Measurements from ENCODE around the gene SMG9.

The SMG9 gene

GRCh38 chr19:43735957-43736356 lies 18.8 kb downstream of the SMG9 start:
- H3K4me3 Mint-ChIP-seq, result no peak overlapping the region
- H3K27me3 Mint-ChIP-seq, result no peaks in the 10 kb centered on the region
- no peak overlapping the region for H3K27ac Mint-ChIP-seq
- peaks cover 71 to 87% of the 10 kb centered on the region in 2 donors for H3K36me3 Mint-ChIP-seq
- no peaks in the 10 kb centered on the region for H3K9me3 Mint-ChIP-seq
- no peak for DNase-seq
- H3K4me1 Mint-ChIP-seq, result peaks cover 5 to 23% of the 10 kb centered on the region in 2 donors
- ATAC-seq (replicated peaks), result no peak

- no peak overlapping the region for H3K27ac Mint-ChIP-seq
- ATAC-seq (replicated peaks), result no peak
These were observed 19.7 kb downstream of the SMG9 start for GRCh38 chr19:43735013-43735412.

DNA sequence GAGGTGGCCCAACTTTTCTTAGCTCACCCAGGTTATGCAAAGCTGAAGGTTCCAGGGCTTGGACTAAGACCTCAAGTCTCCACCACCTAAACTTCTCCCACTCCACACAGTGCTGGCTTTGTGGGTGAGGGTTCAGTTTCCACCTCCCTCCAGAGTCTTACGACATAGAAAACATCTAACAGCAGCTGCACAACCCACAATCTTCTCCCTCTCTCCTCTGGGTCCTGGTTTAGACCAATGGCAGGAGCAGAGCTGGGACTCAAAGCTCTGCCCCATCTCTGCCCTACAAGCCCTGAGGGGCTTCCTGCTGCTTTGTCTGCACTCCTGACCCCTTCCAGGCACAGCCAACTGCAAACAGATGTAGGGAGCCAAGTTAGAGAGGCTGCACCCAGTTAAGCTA lies 22.9 kb downstream of the SMG9 start:
- no peaks in the 10 kb centered on the region for H3K9me3 Mint-ChIP-seq
- no peak for ATAC-seq (replicated peaks)
- no peak overlapping the region for H3K4me3 Mint-ChIP-seq
- H3K27ac Mint-ChIP-seq, result no peak overlapping the region
- DNase-seq, result no peak
- H3K4me1 Mint-ChIP-seq, result peaks cover 12 to 28% of the 10 kb centered on the region in 2 donors
- no peaks in the 10 kb centered on the region for H3K27me3 Mint-ChIP-seq
- peaks cover 71 to 83% of the 10 kb centered on the region in 2 donors for H3K36me3 Mint-ChIP-seq

More at GRCh38 chr19:43735013-43735412, 19.7 kb downstream of the SMG9 start:
- no peak overlapping the region for H3K4me3 Mint-ChIP-seq
- H3K4me1 Mint-ChIP-seq, result peaks cover 5 to 23% of the 10 kb centered on the region in 2 donors
- H3K27me3 Mint-ChIP-seq, result no peaks in the 10 kb centered on the region
- H3K36me3 Mint-ChIP-seq, result peaks cover 67 to 87% of the 10 kb centered on the region in 2 donors
- H3K9me3 Mint-ChIP-seq, result no peaks in the 10 kb centered on the region
- DNase-seq, result no peak

GRCh38 chr19:43731346-43731745 lies 23.4 kb downstream of the SMG9 start:
- no peak for DNase-seq
- H3K27me3 Mint-ChIP-seq, result no peaks in the 10 kb centered on the region
- no peaks in the 10 kb centered on the region for H3K9me3 Mint-ChIP-seq
- no peak for ATAC-seq (replicated peaks)
- H3K4me1 Mint-ChIP-seq, result peaks cover 12 to 33% of the 10 kb centered on the region in 2 donors
- no peak overlapping the region for H3K27ac Mint-ChIP-seq
- H3K36me3 Mint-ChIP-seq, result peaks cover 69 to 78% of the 10 kb centered on the region in 2 donors
- no peak overlapping the region for H3K4me3 Mint-ChIP-seq

GRCh38 chr19:43729919-43730318 lies 24.8 kb downstream of the SMG9 start:
- no peak for DNase-seq

DNA sequence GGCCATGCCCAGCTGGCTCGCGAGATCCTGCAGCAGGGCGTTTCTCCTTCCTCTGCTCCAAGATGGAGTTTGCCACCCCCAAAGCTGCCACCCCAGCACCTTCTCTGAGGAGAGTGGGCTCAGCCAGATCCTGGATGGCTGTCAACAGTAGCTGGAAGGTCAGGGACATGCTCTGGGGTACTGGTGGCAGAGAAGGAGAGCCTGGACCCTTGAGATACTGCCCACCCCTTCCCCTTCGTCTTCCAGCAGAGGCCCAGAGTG lies 27.2 kb downstream of the SMG9 start:
- Mint-ChIP-seq H3K36me3 (peaks cover 40 to 46% of the 10 kb centered on the region in 2 donors), H3K9me3 (no peaks in the 10 kb centered on the region), H3K4me3 (no peak overlapping the region), H3K27ac (no peak overlapping the region), H3K4me1 (peaks cover 21 to 47% of the 10 kb centered on the region in 2 donors), H3K27me3 (no peaks in the 10 kb centered on the region)
- ATAC-seq (replicated peaks), result no peak
- DNase-seq, result no peak

More at GRCh38 chr19:43729919-43730318, 24.8 kb downstream of the SMG9 start:
- Mint-ChIP-seq H3K27me3 (no peaks in the 10 kb centered on the region), H3K9me3 (no peaks in the 10 kb centered on the region), H3K4me1 (peaks cover 17 to 45% of the 10 kb centered on the region in 2 donors), H3K4me3 (no peak overlapping the region), H3K36me3 (peaks cover 59 to 68% of the 10 kb centered on the region in 2 donors), H3K27ac (no peak overlapping the region)
- no peak for ATAC-seq (replicated peaks)

DNA sequence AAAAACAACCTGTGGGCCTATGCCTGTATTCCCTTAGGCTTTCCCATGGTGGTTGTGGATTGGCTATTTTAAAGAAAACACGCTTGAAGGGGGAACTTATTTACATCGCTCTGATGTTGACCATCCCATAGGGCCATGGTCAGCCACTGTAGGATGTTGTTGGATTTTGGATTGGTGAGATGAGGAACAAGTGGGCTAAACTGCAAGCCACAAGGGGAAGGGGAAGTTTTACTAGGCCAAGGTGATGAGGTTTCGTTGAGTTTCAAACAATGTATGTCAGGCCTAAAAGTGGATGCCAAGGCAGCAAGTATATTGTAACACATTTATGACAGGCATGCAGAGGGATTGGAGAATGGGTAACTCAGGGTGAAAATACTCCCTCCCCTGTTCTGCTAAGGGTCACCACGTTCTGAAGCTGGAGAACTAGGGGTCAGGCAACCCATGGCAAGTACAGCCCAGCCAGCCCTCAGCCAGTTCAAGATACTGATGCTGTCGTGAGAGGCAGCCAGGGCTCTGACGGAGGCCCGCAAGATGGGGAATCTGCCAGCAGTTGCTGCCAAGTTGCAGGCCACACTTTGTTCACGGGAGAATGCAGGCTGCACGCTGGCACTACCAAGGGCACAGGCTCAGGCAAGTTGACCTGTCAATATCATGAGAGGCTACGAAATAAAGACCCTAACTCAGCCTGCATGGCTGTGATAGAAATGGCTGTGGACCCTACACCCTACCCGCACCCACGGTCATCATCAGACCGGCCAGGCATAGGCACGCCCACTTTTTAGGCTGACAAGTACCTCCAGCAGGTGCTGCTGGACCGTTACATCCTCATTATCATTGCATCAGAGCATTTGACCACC lies 27.8 kb downstream of the SMG9 start:
- Mint-ChIP-seq H3K4me1 (peaks cover 19 to 42% of the 10 kb centered on the region in 2 donors), H3K27me3 (no peaks in the 10 kb centered on the region), H3K4me3 (no peak overlapping the region), H3K36me3 (peaks cover 34 to 41% of the 10 kb centered on the region in 2 donors), H3K9me3 (no peaks in the 10 kb centered on the region), H3K27ac (no peak overlapping the region)
- DNase-seq (no peak), ATAC-seq (replicated peaks) (peak; percentile 46 to 50)

GRCh38 chr19:43725468-43725867 lies 29.3 kb downstream of the SMG9 start:
- peak; percentile 86 to 90 for ATAC-seq (replicated peaks)
- peak; percentile 50 for DNase-seq
- H3K27ac Mint-ChIP-seq, result peak overlapping the region; percentile 37
- H3K4me1 Mint-ChIP-seq, result peaks cover 19 to 42% of the 10 kb centered on the region in 2 donors
- H3K36me3 Mint-ChIP-seq, result peaks cover 26% of the 10 kb centered on the region in 2 donors
- no peaks in the 10 kb centered on the region for H3K9me3 Mint-ChIP-seq
- no peaks in the 10 kb centered on the region for H3K27me3 Mint-ChIP-seq
- peak overlapping the region; percentile 3 to 4 for H3K4me3 Mint-ChIP-seq

- ATAC-seq (replicated peaks) (no peak), DNase-seq (no peak)
- Mint-ChIP-seq H3K27me3 (no peaks in the 10 kb centered on the region), H3K36me3 (peaks cover 20 to 23% of the 10 kb centered on the region in 2 donors), H3K4me3 (peak overlapping the region in 1 of 2 donors; percentile 3), H3K9me3 (no peaks in the 10 kb centered on the region), H3K4me1 (peaks cover 19 to 42% of the 10 kb centered on the region in 2 donors), H3K27ac (peak overlapping the region; percentile 27)
These were observed 29.9 kb downstream of the SMG9 start for GRCh38 chr19:43724896-43725295.

GRCh38 chr19:43723588-43723987 lies 31.2 kb downstream of the SMG9 start:
- Mint-ChIP-seq H3K27ac (no peak overlapping the region), H3K27me3 (peaks cover 0 to 6% of the 10 kb centered on the region in 2 donors), H3K4me3 (no peak overlapping the region), H3K36me3 (peaks cover 8 to 11% of the 10 kb centered on the region in 2 donors), H3K9me3 (no peaks in the 10 kb centered on the region), H3K4me1 (peaks cover 17 to 41% of the 10 kb centered on the region in 2 donors)
- DNase-seq (no peak), ATAC-seq (replicated peaks) (no peak)

- Mint-ChIP-seq H3K27ac (no peak overlapping the region), H3K4me3 (no peak overlapping the region), H3K27me3 (peaks cover 0 to 6% of the 10 kb centered on the region in 2 donors), H3K4me1 (peaks cover 9 to 26% of the 10 kb centered on the region in 2 donors), H3K9me3 (no peaks in the 10 kb centered on the region), H3K36me3 (no peaks in the 10 kb centered on the region)
- DNase-seq (no peak), ATAC-seq (replicated peaks) (no peak)
These were observed 33.2 kb downstream of the SMG9 start for GRCh38 chr19:43721469-43722048.

DNA sequence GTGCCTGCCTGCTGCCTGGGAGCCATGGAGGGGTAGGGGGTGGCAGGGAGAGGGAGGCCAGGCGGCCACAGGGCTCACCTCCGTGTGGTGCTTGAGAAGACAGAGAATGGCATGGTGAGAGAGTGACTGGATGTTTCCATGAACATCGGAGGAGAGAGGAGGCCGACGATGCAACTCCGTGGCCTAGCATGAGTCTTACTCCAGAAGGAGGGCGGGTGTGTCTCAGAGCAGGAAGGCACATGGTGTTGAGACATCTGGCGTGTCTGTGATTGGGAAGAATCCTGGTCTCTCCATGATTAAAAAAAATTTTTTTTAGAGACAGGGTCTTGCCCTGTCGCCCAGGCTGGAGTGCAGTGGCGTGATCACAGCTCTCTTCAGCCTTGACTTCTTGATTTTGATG lies 33.8 kb downstream of the SMG9 start:
- ATAC-seq (replicated peaks) (no peak), DNase-seq (no peak)
- Mint-ChIP-seq H3K36me3 (no peaks in the 10 kb centered on the region), H3K9me3 (no peaks in the 10 kb centered on the region), H3K4me1 (peaks cover 9 to 23% of the 10 kb centered on the region in 2 donors), H3K4me3 (no peak overlapping the region), H3K27ac (no peak overlapping the region), H3K27me3 (peaks cover 0 to 6% of the 10 kb centered on the region in 2 donors)

GRCh38 chr19:43719918-43720317 lies 34.8 kb downstream of the SMG9 start:
- Mint-ChIP-seq H3K4me3 (no peak overlapping the region), H3K4me1 (peaks cover 4 to 12% of the 10 kb centered on the region in 2 donors), H3K9me3 (no peaks in the 10 kb centered on the region), H3K27ac (no peak overlapping the region), H3K36me3 (no peaks in the 10 kb centered on the region), H3K27me3 (peaks cover 2 to 7% of the 10 kb centered on the region in 2 donors)
- ATAC-seq (replicated peaks) (no peak), DNase-seq (no peak)

DNA sequence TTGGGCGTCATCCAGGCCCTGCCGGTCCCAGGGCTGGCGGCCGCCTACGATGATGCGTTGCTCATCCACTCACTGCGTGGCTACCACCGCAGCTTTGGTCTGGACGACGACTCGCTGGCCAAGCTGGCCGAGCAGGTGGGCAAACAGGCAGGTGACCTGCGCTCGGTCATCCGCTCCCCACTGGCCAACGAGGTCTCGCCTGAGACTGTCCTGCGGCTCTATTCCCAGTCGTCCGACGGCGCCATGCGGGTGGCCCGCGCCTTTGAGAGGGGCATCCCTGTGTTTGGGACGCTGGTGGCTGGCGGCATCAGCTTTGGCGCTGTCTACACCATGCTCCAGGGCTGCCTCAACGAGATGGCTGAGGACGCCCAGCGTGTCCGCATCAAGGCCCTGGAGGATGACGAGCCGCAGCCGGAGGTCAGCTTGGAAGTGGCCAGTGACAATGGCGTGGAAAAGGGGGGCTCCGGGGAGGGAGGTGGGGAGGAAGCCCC lies 35.3 kb downstream of the SMG9 start:
- H3K9me3 Mint-ChIP-seq, result no peaks in the 10 kb centered on the region
- no peak overlapping the region for H3K4me3 Mint-ChIP-seq
- no peaks in the 10 kb centered on the region for H3K36me3 Mint-ChIP-seq
- H3K27ac Mint-ChIP-seq, result no peak overlapping the region
- peaks cover 6 to 12% of the 10 kb centered on the region in 2 donors for H3K27me3 Mint-ChIP-seq
- H3K4me1 Mint-ChIP-seq, result peaks cover 1 to 8% of the 10 kb centered on the region in 2 donors
- no peak for DNase-seq
- ATAC-seq (replicated peaks), result no peak

Measured in stimulated activated naive B cell treated with anti-CD40 and anti-IgM and Interleukin-4, amounts not matched to agents 10 μg/mL and 1 μg/mL and 100 μg/mL, for 72 hours (primary cell).